H9 (cell line): ENCODE measurements around the gene EXOSC2. TPM values are rescaled to one million over a fixed set of nuclear protein-coding genes. Genes with fewer than 3 reads are reported as not detected.
A peak's percentile ranks its signal among the peaks of the same experiment; 100 is the strongest.

Source experiments
- DNase-seq: peaks from one replicate; pipeline ENCODE4 v3.0.0-alpha.2; 2017
- H2AFZ ChIP-seq: one replicate; pipeline ENCODE4 v1.6.1; 2013; ENCODE audit warnings: mild to moderate bottlenecking, low read length, control low read depth, moderate library complexity
- H2AK5ac ChIP-seq: 2 replicates; pipeline ENCODE4 v1.6.1; 2013; ENCODE audit warnings: low read length, control low read depth, mixed read lengths; ENCODE audit not compliant: insufficient read length
- H2BK120ac ChIP-seq: one replicate; pipeline ENCODE4 v1.6.1; 2013; ENCODE audit warnings: low read depth, mild to moderate bottlenecking, low read length, control low read depth, inconsistent platforms; ENCODE audit not compliant: poor library complexity, severe bottlenecking
- H2BK12ac ChIP-seq: 2 replicates; pipeline ENCODE4 v1.6.1; 2013; ENCODE audit warnings: low read length, control low read depth, mixed read lengths, low read depth; ENCODE audit not compliant: insufficient read length
- H2BK15ac ChIP-seq: 2 replicates; pipeline ENCODE4 v1.6.1; 2013; ENCODE audit warnings: low read depth, low read length, control low read depth
- H2BK20ac ChIP-seq: one replicate; pipeline ENCODE4 v1.6.1; 2013; ENCODE audit warnings: low read depth, mild to moderate bottlenecking, low read length, control low read depth, inconsistent platforms; ENCODE audit not compliant: poor library complexity, severe bottlenecking
- H2BK5ac ChIP-seq: 2 replicates; pipeline ENCODE4 v1.6.1; 2013; ENCODE audit warnings: low read length, control low read depth, mixed read lengths; ENCODE audit not compliant: insufficient read length
- H3K14ac ChIP-seq: 2 replicates; pipeline ENCODE4 v1.6.1; 2013; ENCODE audit warnings: low read length, control low read depth; ENCODE audit not compliant: insufficient read depth
- H3K18ac ChIP-seq: 2 replicates; pipeline ENCODE4 v1.6.1; 2013; ENCODE audit warnings: low read depth, mild to moderate bottlenecking, mixed read lengths, low read length, control low read depth; ENCODE audit not compliant: insufficient read length
- H3K23ac ChIP-seq: 2 replicates; pipeline ENCODE4 v1.6.1; 2013; ENCODE audit warnings: low read length, control low read depth, mixed read lengths, low read depth; ENCODE audit not compliant: insufficient read length
- H3K23me2 ChIP-seq: 2 replicates; pipeline ENCODE4 v1.6.1; 2013; ENCODE audit warnings: low read depth, mild to moderate bottlenecking, mixed read lengths, low read length, control low read depth; ENCODE audit not compliant: insufficient read length, poor library complexity, severe bottlenecking
- H3K27ac ChIP-seq: 2 replicates; pipeline ENCODE4 v1.5.1; 2013; ENCODE audit warnings: low read length, control low read depth, mixed read lengths, low read depth; ENCODE audit not compliant: insufficient read length
- H3K27me3 ChIP-seq: 2 replicates; pipeline ENCODE4 v1.6.1; 2013; ENCODE audit warnings: low read length, control low read depth, inconsistent platforms; ENCODE audit not compliant: insufficient read depth
- H3K4ac ChIP-seq: 2 replicates; pipeline ENCODE4 v1.6.1; 2013; ENCODE audit warnings: low read depth, mild to moderate bottlenecking, control low read depth, inconsistent platforms, low read length, moderate library complexity
- H3K4me1 ChIP-seq: 2 replicates; pipeline ENCODE4 v1.6.1; 2013; ENCODE audit warnings: low read length, control low read depth, inconsistent platforms; ENCODE audit not compliant: insufficient read depth
- H3K4me2 ChIP-seq: 2 replicates; pipeline ENCODE4 v1.6.1; 2013; ENCODE audit warnings: low read length, control low read depth, mixed read lengths; ENCODE audit not compliant: insufficient read length, insufficient read depth
- H3K56ac ChIP-seq: 2 replicates; pipeline ENCODE4 v1.6.1; 2013; ENCODE audit warnings: low read depth, mild to moderate bottlenecking, mixed read lengths, low read length, control low read depth; ENCODE audit not compliant: insufficient read length
- H3K79me1 ChIP-seq: 2 replicates; pipeline ENCODE4 v1.6.1; 2013; ENCODE audit warnings: low read depth, mild to moderate bottlenecking, moderate library complexity, low read length, control low read depth, inconsistent platforms; ENCODE audit not compliant: insufficient read depth, poor library complexity, severe bottlenecking
- H3K79me2 ChIP-seq: 2 replicates; pipeline ENCODE4 v1.6.1; 2013; ENCODE audit warnings: low read length, control low read depth, inconsistent platforms; ENCODE audit not compliant: insufficient read depth
- H3K9ac ChIP-seq: 2 replicates; pipeline ENCODE4 v1.6.1; 2013; ENCODE audit warnings: low read length, control low read depth, mixed read lengths; ENCODE audit not compliant: insufficient read length; ENCODE audit errors: extremely low read depth
- H3K9me3 ChIP-seq: one replicate; pipeline ENCODE4 v1.6.1; 2013; ENCODE audit warnings: low read depth, low read length, inconsistent platforms; ENCODE audit not compliant: control insufficient read depth
- H3T11ph ChIP-seq: one replicate; pipeline ENCODE4 v1.6.1; 2013; ENCODE audit warnings: mild to moderate bottlenecking, low read length, control low read depth, inconsistent platforms
- H4K20me1 ChIP-seq: one replicate; pipeline ENCODE4 v1.6.1; 2013; ENCODE audit not compliant: control insufficient read depth, insufficient read length, insufficient read depth
- H4K5ac ChIP-seq: 2 replicates; pipeline ENCODE4 v1.6.1; 2013; ENCODE audit warnings: low read depth, mild to moderate bottlenecking, mixed read lengths, low read length, control low read depth; ENCODE audit not compliant: insufficient read length
- H4K8ac ChIP-seq: replicated peaks from 2 replicates; pipeline ENCODE4 v1.6.1; 2013; ENCODE audit warnings: low read length, control low read depth, mixed read lengths, low read depth; ENCODE audit not compliant: insufficient read length
- H4K91ac ChIP-seq: 2 replicates; pipeline ENCODE4 v1.6.1; 2013; ENCODE audit warnings: low read depth, mild to moderate bottlenecking, moderate library complexity, mixed read lengths, low read length, control low read depth; ENCODE audit not compliant: insufficient read length
- H3K27ac Mint-ChIP-seq, 3 experiments: 2 replicates in 2 of 3; 3 replicates in 1 of 3; pipeline ENCODE4 v1.8.0; 2020 to 2021; ENCODE audit warnings: mixed read lengths in 3 of 3, mild to moderate bottlenecking in 1 of 3, moderate library complexity in 1 of 3
- H3K27me3 Mint-ChIP-seq: 2 replicates; pipeline ENCODE4 v1.8.0; 2021; ENCODE audit warnings: low read depth, mild to moderate bottlenecking, moderate library complexity, mixed read lengths
- H3K36me3 Mint-ChIP-seq, 3 experiments: 2 replicates in 2 of 3; 3 replicates in 1 of 3; pipeline ENCODE4 v1.8.0; 2020 to 2021; ENCODE audit warnings: low read depth in 3 of 3, mixed read lengths in 3 of 3; ENCODE audit not compliant: insufficient read depth in 1 of 3
- H3K4me1 Mint-ChIP-seq, 2 experiments: 2 replicates each; pipeline ENCODE4 v1.8.0; 2020; ENCODE audit warnings: mixed read lengths in 2 of 2
- H3K4me3 Mint-ChIP-seq, 2 experiments: 2 replicates in 1 of 2; 3 replicates in 1 of 2; pipeline ENCODE4 v1.8.0; 2020 to 2021; ENCODE audit warnings: mild to moderate bottlenecking in 2 of 2, mixed read lengths in 2 of 2, moderate library complexity in 1 of 2
- H3K9me3 Mint-ChIP-seq, 2 experiments: 2 replicates in 1 of 2; 3 replicates in 1 of 2; pipeline ENCODE4 v1.8.0; 2020; ENCODE audit warnings: mild to moderate bottlenecking in 2 of 2, mixed read lengths in 2 of 2, moderate library complexity in 1 of 2
- WGBS: extraction: QIAGEN DNeasy Blood & Tissue Kit; methylation state at CpG from one replicate; pipeline ENCODE4 v1.1.7; 2013; ENCODE audit warnings: missing lambda C conversion rate, low lambda C conversion rate, mixed read lengths; ENCODE audit not compliant: insufficient read length; ENCODE audit errors: extremely low coverage; 5-methylcytosine and 5-hydroxymethylcytosine counted together
- total RNA-seq: library from RNA; stranded (reverse); gene quantifications from 2 replicates; pipeline ENCODE4 v1.2.1, GENCODE V29; 2021
- TF ChIP-seq, protein P1 (sequence below): fragments of 200-600 bp; sonication (generic); conservative IDR thresholded peaks from 3 replicates; pipeline ENCODE4 v1.8.0; 2021; ENCODE audit warnings: antibody characterized with exemption, mild to moderate bottlenecking

Gene EXOSC2
- total RNA-seq, 1 experiment from 2014 or later: 94.5 TPM

DNA sequence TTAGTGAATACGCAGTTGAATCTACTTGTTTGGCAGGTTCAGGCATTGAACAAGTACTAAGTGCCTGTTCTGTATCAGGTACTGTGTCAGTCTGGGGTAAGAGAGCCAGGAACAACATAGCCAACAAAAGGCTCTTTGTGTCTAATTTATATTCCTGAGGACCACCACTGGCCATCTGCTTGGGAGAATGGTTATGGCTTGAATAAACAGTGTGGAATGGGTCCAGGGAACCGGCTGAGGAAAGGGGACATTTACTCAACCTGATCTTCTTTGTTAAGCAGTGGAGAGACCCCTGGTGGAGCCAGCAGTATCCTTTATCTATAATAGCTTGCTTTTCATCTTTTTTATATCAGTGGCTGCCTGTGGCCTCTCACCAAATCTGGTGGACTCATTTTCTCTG is 38.6 kb downstream of the EXOSC2 start:
- Histone ChIP-seq H3K56ac (no peak overlapping the region), H4K20me1 (no peaks in the 10 kb centered on the region), H2BK15ac (no peak overlapping the region), H3K79me1 (peaks cover 2% of the 10 kb centered on the region), H2BK120ac (no peak overlapping the region), H3K27me3 (no peaks in the 10 kb centered on the region), H3K9ac (no peak overlapping the region), H3K4ac (no peak overlapping the region), H3K4me1 (no peaks in the 10 kb centered on the region; the same call in 1 of the 2 replicates), H3K79me2 (peaks cover 1% of the 10 kb centered on the region; the same call in 1 of the 2 replicates), H4K5ac (no peak overlapping the region), H2BK20ac (no peak overlapping the region), H2AK5ac (no peak overlapping the region), H3K27ac (no peak overlapping the region), H4K91ac (no peak overlapping the region), H4K8ac (no peak overlapping the region), H2AFZ (no peak overlapping the region), H3K14ac (no peak overlapping the region), H2BK12ac (no peak overlapping the region), H3K4me2 (no peak overlapping the region), H3T11ph (no peak overlapping the region), H2BK5ac (no peak overlapping the region), H3K18ac (no peak overlapping the region), H3K23ac (no peak overlapping the region), H3K9me3 (no peaks in the 10 kb centered on the region), H3K23me2 (no peaks in the 10 kb centered on the region)
- Mint-ChIP-seq H3K36me3 (peaks cover 3 to 9% (median 3%) of the 10 kb centered on the region in 3 experiments; a peak in 5 of 7 replicates), H3K4me1 (peaks cover 17% of the 10 kb centered on the region in 2 experiments), H3K9me3 (peaks cover 4% of the 10 kb centered on the region in 2 experiments; a peak in 4 of 5 replicates), H3K27me3 (no peaks in the 10 kb centered on the region), H3K27ac (no peak overlapping the region), H3K4me3 (no peak overlapping the region)
- TF ChIP-seq, protein P1, sequence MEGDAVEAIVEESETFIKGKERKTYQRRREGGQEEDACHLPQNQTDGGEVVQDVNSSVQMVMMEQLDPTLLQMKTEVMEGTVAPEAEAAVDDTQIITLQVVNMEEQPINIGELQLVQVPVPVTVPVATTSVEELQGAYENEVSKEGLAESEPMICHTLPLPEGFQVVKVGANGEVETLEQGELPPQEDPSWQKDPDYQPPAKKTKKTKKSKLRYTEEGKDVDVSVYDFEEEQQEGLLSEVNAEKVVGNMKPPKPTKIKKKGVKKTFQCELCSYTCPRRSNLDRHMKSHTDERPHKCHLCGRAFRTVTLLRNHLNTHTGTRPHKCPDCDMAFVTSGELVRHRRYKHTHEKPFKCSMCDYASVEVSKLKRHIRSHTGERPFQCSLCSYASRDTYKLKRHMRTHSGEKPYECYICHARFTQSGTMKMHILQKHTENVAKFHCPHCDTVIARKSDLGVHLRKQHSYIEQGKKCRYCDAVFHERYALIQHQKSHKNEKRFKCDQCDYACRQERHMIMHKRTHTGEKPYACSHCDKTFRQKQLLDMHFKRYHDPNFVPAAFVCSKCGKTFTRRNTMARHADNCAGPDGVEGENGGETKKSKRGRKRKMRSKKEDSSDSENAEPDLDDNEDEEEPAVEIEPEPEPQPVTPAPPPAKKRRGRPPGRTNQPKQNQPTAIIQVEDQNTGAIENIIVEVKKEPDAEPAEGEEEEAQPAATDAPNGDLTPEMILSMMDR: peak; percentile 44; the same call in 2 of the 3 replicates
- WGBS: no CpG with 5 or more reads among the region's 2 CpGs
- DNase-seq: no peak
